ENCODE measurements around the gene AMPD3.

AMPD3 gene

GRCh38 chr11:10454878-10455631 is at the start of gene AMPD3:
AMPD3 (plus strand) TSS chr11:10455264; CDS start chr11:10461520, 6,256 bp downstream.
- Histone ChIP-seq H3K27ac (peak within 1 kb of the TSS in 1 of 2 donors; percentile 44), H3K4me3 (peak within 1 kb of the TSS; percentile 52)
- TF ChIP-seq CTCF (IDR thresholded peaks at IDR 0.05): no peak
- no peak for DNase-seq (ENCODE audit: low spot score)

DNA sequence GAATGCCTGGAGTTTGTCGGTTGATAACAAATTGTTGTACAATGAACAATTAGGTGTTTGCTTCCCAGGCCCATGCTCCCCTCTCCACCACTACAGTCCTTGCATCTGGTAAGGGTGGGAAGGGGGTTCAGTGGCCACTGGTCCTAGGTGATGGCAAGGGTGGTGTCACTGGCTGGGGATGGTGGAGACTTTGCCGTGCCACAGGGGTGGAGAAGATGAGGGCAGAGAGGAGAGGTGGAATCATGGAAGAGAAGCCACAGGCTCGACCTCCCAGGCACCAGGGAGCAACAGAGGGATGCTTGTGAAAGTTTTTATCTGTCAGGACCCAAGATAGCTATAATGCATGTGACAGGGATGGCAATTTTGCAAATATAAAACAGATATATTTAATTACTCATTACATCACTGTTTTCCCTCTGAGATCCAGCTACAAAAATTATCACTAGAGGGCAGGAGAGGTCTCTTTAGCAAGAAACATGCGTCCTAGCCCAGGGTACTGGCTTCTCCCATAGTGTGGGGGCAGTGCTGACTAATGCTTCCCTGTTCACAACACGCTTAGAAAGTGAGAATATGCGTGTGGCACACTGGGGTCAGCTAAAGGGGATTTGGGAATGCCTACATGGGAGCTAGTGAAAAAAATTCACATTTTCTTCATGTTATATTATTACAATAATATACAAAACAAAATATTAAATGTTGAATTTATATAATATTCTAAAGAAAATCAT is 49.0 kb upstream of the AMPD3 start:
- DNase-seq (ENCODE audit: low spot score): no peak
- no peak overlapping the region for H3K27ac ChIP-seq
- TF ChIP-seq CTCF (IDR thresholded peaks at IDR 0.05): peak; percentile 55
- no peak overlapping the region for H3K4me3 ChIP-seq

GRCh38 chr11:10407055-10407454 is 48.0 kb upstream of the AMPD3 start:
- DNase-seq (ENCODE audit: low spot score): no peak

GRCh38 chr11:10407749-10408685 is 47.0 kb upstream of the AMPD3 start:
- TF ChIP-seq CTCF (IDR thresholded peaks at IDR 0.05): no peak
- no peak for DNase-seq (ENCODE audit: low spot score)
- H3K4me3 ChIP-seq: no peak overlapping the region
- no peak overlapping the region for H3K27ac ChIP-seq

More at GRCh38 chr11:10407055-10407454, 48.0 kb upstream of the AMPD3 start:
- TF ChIP-seq CTCF (IDR thresholded peaks at IDR 0.05): no peak
- Histone ChIP-seq H3K4me3 (no peak overlapping the region), H3K27ac (no peak overlapping the region)

DNA sequence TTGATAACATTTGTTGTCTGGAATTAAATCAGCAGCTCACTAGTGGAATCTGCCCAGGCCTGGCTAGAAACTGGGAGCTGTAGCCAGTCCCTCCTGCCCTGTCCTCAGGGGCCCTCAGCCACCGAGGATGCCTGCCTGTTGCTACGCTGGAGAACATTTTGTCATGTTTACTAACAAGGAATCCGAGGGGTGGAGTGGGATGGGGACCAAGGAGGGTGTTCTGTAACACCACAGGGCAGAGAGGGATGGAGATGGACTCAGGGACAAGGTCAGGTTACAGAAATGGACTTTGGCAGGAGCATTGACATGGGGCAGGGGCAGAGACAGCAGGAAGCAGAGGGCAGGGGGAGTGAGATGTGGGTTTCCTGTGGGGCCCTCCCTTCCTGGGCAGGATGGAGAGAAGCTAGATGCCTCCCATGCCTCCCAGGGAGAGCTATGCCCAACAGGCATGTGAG is 45.8 kb upstream of the AMPD3 start:
- no peak for DNase-seq (ENCODE audit: low spot score)
- Histone ChIP-seq H3K4me3 (no peak overlapping the region), H3K27ac (no peak overlapping the region)
- no peak for TF ChIP-seq CTCF (IDR thresholded peaks at IDR 0.05)

- no peak for DNase-seq (ENCODE audit: low spot score)
- H3K4me3 ChIP-seq: no peak overlapping the region
- no peak for TF ChIP-seq CTCF (IDR thresholded peaks at IDR 0.05)
- no peak overlapping the region for H3K27ac ChIP-seq
Measured at GRCh38 chr11:10410106-10410843, 44.8 kb upstream of the AMPD3 start.
